Smooth muscle cell (in vitro differentiated cells): ENCODE results near the gene ZNF622. TPM values are rescaled to one million over a fixed set of nuclear protein-coding genes. Genes with fewer than 3 reads are reported as not detected.

Experiments
- DNase-seq: peaks from one replicate; lab custom pipeline; 2025; ENCODE audit not compliant: unreplicated experiment; lab: John Stamatoyannopoulos, UW
- H2AFZ ChIP-seq: fragments of 200-600 bp; sonication (generic); 2 replicates; pipeline ENCODE4 v1.6.0; 2016; ENCODE audit warnings: antibody characterized with exemption, low read depth, mild to moderate bottlenecking
- H3F3A ChIP-seq: fragments of 200-600 bp; sonication (generic); 2 replicates; pipeline ENCODE4 v1.6.0; 2017; ENCODE audit warnings: antibody characterized with exemption, low read depth
- H3K27ac ChIP-seq: fragments of 200-600 bp; sonication (generic); 2 replicates; pipeline ENCODE4 v1.5.1; 2016; ENCODE audit warnings: low read depth, mild to moderate bottlenecking
- H3K27me3 ChIP-seq: fragments of 200-600 bp; sonication (generic); 2 replicates; pipeline ENCODE4 v1.6.1; 2016; ENCODE audit warnings: low read depth, mild to moderate bottlenecking
- H3K36me3 ChIP-seq: fragments of 200-600 bp; sonication (generic); 2 replicates; pipeline ENCODE4 v1.5.1; 2016; ENCODE audit warnings: low read depth
- H3K4me1 ChIP-seq: fragments of 200-600 bp; sonication (generic); 2 replicates; pipeline ENCODE4 v1.5.1; 2016; ENCODE audit warnings: low read depth
- H3K4me2 ChIP-seq: fragments of 200-600 bp; sonication (generic); 2 replicates; pipeline ENCODE4 v1.6.0; 2016; ENCODE audit warnings: mild to moderate bottlenecking
- H3K4me3 ChIP-seq: fragments of 200-600 bp; sonication (generic); 2 replicates; pipeline ENCODE4 v1.5.1; 2016; ENCODE audit warnings: mild to moderate bottlenecking
- H3K79me2 ChIP-seq: fragments of 200-600 bp; sonication (generic); 2 replicates; pipeline ENCODE4 v1.6.0; 2016; ENCODE audit warnings: low read depth, mild to moderate bottlenecking
- H3K9ac ChIP-seq: fragments of 200-600 bp; sonication (generic); 2 replicates; pipeline ENCODE4 v1.6.0; 2016; ENCODE audit warnings: low read depth
- H3K9me3 ChIP-seq: fragments of 200-600 bp; sonication (generic); replicated peaks from 2 replicates; pipeline ENCODE4 v1.5.1; 2016; ENCODE audit warnings: low read depth
- H4K20me1 ChIP-seq: fragments of 200-600 bp; sonication (generic); 2 replicates; pipeline ENCODE4 v1.6.0; 2016; ENCODE audit warnings: low read depth
- CTCF ChIP-seq: fragments of 200-600 bp; sonication (generic); IDR thresholded peaks from 2 replicates; pipeline ENCODE4 v1.5.1; 2017; ENCODE audit warnings: borderline replicate concordance, mild to moderate bottlenecking, antibody characterized with exemption; ENCODE audit not compliant: insufficient read depth, poor library complexity, severe bottlenecking
- WGBS: methylation state at CpG from one replicate; pipeline ENCODE4 v1.1.7; 2016; ENCODE audit warnings: low lambda C conversion rate; 5-methylcytosine and 5-hydroxymethylcytosine counted together
- polyA plus RNA-seq: library from polyadenylated mRNA; unstranded; fragments of >200 nt; fragmentation: Nextera tagmentation; extraction: Ambion mirVana; gene quantifications from 2 replicates; pipeline ENCODE4 v1.2.1, GENCODE V29; 2016
- total RNA-seq: library from RNA; depleted of rRNA; stranded (reverse); fragments of >200 nt; gene quantifications from 2 replicates; pipeline ENCODE4 v1.2.3, GENCODE V29; 2014

ZNF622 gene
- total RNA-seq (38.0 and 40.7 TPM in 2 replicates), polyA plus RNA-seq (65.3 and 68.0 TPM in 2 replicates)

- TF ChIP-seq CTCF = no peak
- peaks cover 26% of the 10 kb centered on the region for H3K4me1 ChIP-seq
- no peaks in the 10 kb centered on the region for H3K27me3 ChIP-seq
- peaks cover 24% of the 10 kb centered on the region for H3F3A ChIP-seq
- H2AFZ ChIP-seq = peak within 1 kb of the TSS; percentile 91
- no peaks in the 10 kb centered on the region for H3K36me3 ChIP-seq
- no peaks in the 10 kb centered on the region for H3K9me3 ChIP-seq
- H4K20me1 ChIP-seq = peaks cover 40% of the 10 kb centered on the region
- H3K79me2 ChIP-seq = peaks cover 54% of the 10 kb centered on the region
- H3K4me2 ChIP-seq = peak within 1 kb of the TSS; percentile 95
- H3K9ac ChIP-seq = peak within 1 kb of the TSS; percentile 89
- WGBS = under 1% methylated on average over 75 of the region's 75 CpGs
- DNase-seq = peak; percentile 51
- peak within 1 kb of the TSS; percentile 83 for H3K27ac ChIP-seq
- H3K4me3 ChIP-seq = peak within 1 kb of the TSS; percentile 80
Measured at GRCh38 chr5:16465544-16466432, at the start of gene ZNF622. Gene ZNF622 (minus strand): TSS chr5:16465800. CDS start chr5:16465665, 135 bp downstream.

- no peak for TF ChIP-seq CTCF
- WGBS = 77% methylated on average over 3 of the region's 3 CpGs
- Histone ChIP-seq H3K4me3 (no peak overlapping the region), H3K4me2 (no peak overlapping the region), H3K27ac (no peak overlapping the region), H3K9me3 (no peaks in the 10 kb centered on the region), H4K20me1 (no peaks in the 10 kb centered on the region), H2AFZ (no peak overlapping the region), H3K27me3 (no peaks in the 10 kb centered on the region), H3F3A (no peaks in the 10 kb centered on the region), H3K9ac (no peak overlapping the region), H3K4me1 (peaks cover 5% of the 10 kb centered on the region), H3K79me2 (no peaks in the 10 kb centered on the region), H3K36me3 (no peaks in the 10 kb centered on the region)
- no peak for DNase-seq
Measured at GRCh38 chr5:16510098-16510497, 44.5 kb upstream of the ZNF622 start.

GRCh38 chr5:16508730-16509531 lies 43.3 kb upstream of the ZNF622 start:
- H4K20me1 ChIP-seq = no peaks in the 10 kb centered on the region
- H3K4me2 ChIP-seq = no peak overlapping the region
- no peaks in the 10 kb centered on the region for H3K36me3 ChIP-seq
- no peaks in the 10 kb centered on the region for H3K9me3 ChIP-seq
- H3K79me2 ChIP-seq = no peaks in the 10 kb centered on the region
- TF ChIP-seq CTCF = no peak
- peaks cover 5% of the 10 kb centered on the region for H3K4me1 ChIP-seq
- DNase-seq = no peak
- H3K9ac ChIP-seq = no peak overlapping the region
- H3F3A ChIP-seq = no peaks in the 10 kb centered on the region
- H3K27ac ChIP-seq = no peak overlapping the region
- 69% methylated on average over 15 of the region's 15 CpGs for WGBS
- peak overlapping the region; percentile 33 for H3K4me3 ChIP-seq
- peak overlapping the region; percentile 11 for H2AFZ ChIP-seq
- H3K27me3 ChIP-seq = no peaks in the 10 kb centered on the region
